Activated CD4-positive, CD25-positive, alpha-beta regulatory T cell treated with anti-CD3 and anti-CD28 coated beads, Interleukin-2, amount 50 U/mL, for 16 hours (primary cell): ENCODE measurements around the gene FREY1.
"Not testable (repeated sequence)": the region's sequence is repeated elsewhere in the genome, so short reads cannot be mapped to it uniquely, and the experiment has no call there.

Experiments
- DNase-seq: peaks from one replicate; pipeline ENCODE4 v3.0.0-alpha.2; 2020; ENCODE audit warnings: low read depth, low spot score

FREY1 gene

GRCh38 chr11:45915446-45915845, 8.4 kb upstream of the FREY1 start:
- no peak for DNase-seq

GRCh38 chr11:45913942-45914635, 7.0 kb upstream of the FREY1 start:
- no peak for DNase-seq

- DNase-seq: no peak
These were observed 6.4 kb upstream of the FREY1 start for GRCh38 chr11:45913514-45913913.

GRCh38 chr11:45910623-45911022, 3.6 kb upstream of the FREY1 start:
- no peak for DNase-seq

GRCh38 chr11:45909594-45910475, 2.8 kb upstream of the FREY1 start:
- no peak for DNase-seq

- DNase-seq: no peak
These were observed 870 bp upstream of the FREY1 start for GRCh38 chr11:45907911-45908370.

GRCh38 chr11:45906096-45906682, 882 bp downstream of the FREY1 start:
- no peak for DNase-seq

GRCh38 chr11:45905576-45905975, 1.5 kb downstream of the FREY1 start:
- DNase-seq: not testable (repeated sequence)

GRCh38 chr11:45905095-45905494, 2.0 kb downstream of the FREY1 start:
- DNase-seq: no peak

GRCh38 chr11:45904309-45904915, 2.7 kb downstream of the FREY1 start:
- DNase-seq: no peak

GRCh38 chr11:45902452-45903380, 4.4 kb downstream of the FREY1 start:
- no peak for DNase-seq

GRCh38 chr11:45901626-45902025, 5.4 kb downstream of the FREY1 start:
- DNase-seq: no peak

GRCh38 chr11:45900916-45901617, 6.0 kb downstream of the FREY1 start:
- no peak for DNase-seq

- DNase-seq: not testable (repeated sequence)
These were observed 6.8 kb downstream of the FREY1 start for GRCh38 chr11:45900175-45900800.

- DNase-seq: no peak
These were observed 7.5 kb downstream of the FREY1 start for GRCh38 chr11:45899448-45900174.

GRCh38 chr11:45899086-45899447, 8.0 kb downstream of the FREY1 start:
- no peak for DNase-seq

GRCh38 chr11:45897556-45897955, 9.5 kb downstream of the FREY1 start:
- DNase-seq: no peak

- no peak for DNase-seq
These were observed 10.6 kb downstream of the FREY1 start for GRCh38 chr11:45896422-45896984.
